Liver (tissue), 3 donors: ENCODE measurements around the gene PDK3.

Source experiments
- ATF3 ChIP-seq: IDR thresholded peaks from 2 replicates; pipeline ENCODE4 v1.6.1; 2016; ENCODE audit warnings: antibody characterized with exemption
- CTCF ChIP-seq: fragments of 150-350 bp; IDR thresholded peaks from 2 replicates; pipeline ENCODE4 v1.5.1; 2017; ENCODE audit warnings: improper control_type of control experiment, low read depth, low read length; ENCODE audit not compliant: missing input control
- EGR1 ChIP-seq, 2 donors: IDR thresholded peaks; 2 replicates each; pipeline ENCODE4 v1.6.1; 2016 to 2018; ENCODE audit warnings: antibody characterized with exemption in 2 of 2, low read depth in 2 of 2
- FOXA1 ChIP-seq: IDR thresholded peaks from 2 replicates; pipeline ENCODE4 v1.6.1; 2016; ENCODE audit warnings: antibody characterized with exemption
- GABPA ChIP-seq, 2 donors: IDR thresholded peaks in 1 of 2; conservative IDR thresholded peaks in 1 of 2; 2 replicates each; pipeline ENCODE4 v1.6.1; 2016; ENCODE audit warnings: antibody characterized with exemption in 2 of 2, mild to moderate bottlenecking in 1 of 2, moderate library complexity in 1 of 2
- JUND ChIP-seq, 2 donors: IDR thresholded peaks; 2 replicates each; pipeline ENCODE4 v1.6.1; 2016; ENCODE audit warnings: antibody characterized with exemption in 2 of 2
- MAX ChIP-seq: IDR thresholded peaks from 2 replicates; pipeline ENCODE4 v1.6.1; 2016; ENCODE audit warnings: antibody characterized with exemption
- NR2F2 ChIP-seq: IDR thresholded peaks from 2 replicates; pipeline ENCODE4 v1.6.1; 2016; ENCODE audit warnings: antibody characterized with exemption
- RAD21 ChIP-seq, 2 donors: IDR thresholded peaks; 2 replicates each; pipeline ENCODE4 v1.6.1; 2016; ENCODE audit warnings: antibody characterized with exemption in 2 of 2, mild to moderate bottlenecking in 2 of 2
- REST ChIP-seq: IDR thresholded peaks from 2 replicates; pipeline ENCODE4 v1.6.1; 2016; ENCODE audit warnings: antibody characterized with exemption, mild to moderate bottlenecking
- TAF1 ChIP-seq: conservative IDR thresholded peaks from 2 replicates; pipeline ENCODE4 v1.6.1; 2016; ENCODE audit warnings: antibody characterized with exemption, mild to moderate bottlenecking
- YY1 ChIP-seq: IDR thresholded peaks from 2 replicates; pipeline ENCODE4 v1.6.1; 2016; ENCODE audit warnings: antibody characterized with exemption, mild to moderate bottlenecking
- ZBTB33 ChIP-seq: IDR thresholded peaks from 2 replicates; pipeline ENCODE4 v1.6.1; 2016; ENCODE audit warnings: antibody characterized with exemption
- donor health status: healthy.
- donor health status: healthy.

GRCh38 chrX:24513416-24513815 lies 48.3 kb downstream of the PDK3 start:
- TF ChIP-seq CTCF (no peak), MAX (no peak), REST (no peak), JUND (IDR thresholded peaks at IDR 0.05) (no peak), ZBTB33 (no peak), TAF1 (no peak), ATF3 (no peak), GABPA (IDR thresholded peaks at IDR 0.05 in 1 of 2, conservative IDR thresholded peaks at IDR 0.05 in 1 of 2) (no peak), EGR1 (IDR thresholded peaks at IDR 0.05; ENCODE audit: low read depth in 2 of 2) (no peak), FOXA1 (no peak), RAD21 (IDR thresholded peaks at IDR 0.05) (no peak), NR2F2 (no peak), YY1 (no peak)
